ENCODE results near the gene RFNG. TPM values are rescaled to one million over a fixed set of nuclear protein-coding genes. Genes with fewer than 3 reads are reported as not detected.
A peak's percentile ranks its signal among the peaks of the same experiment; 100 is the strongest.

RFNG gene
- total and polyA plus RNA-seq, 2 of the 4 experiments (the other 2 are of a cell fraction): 6.8 to 47.3 TPM

GRCh38 chr17:82029990-82030469 lies 21.6 kb downstream of the RFNG start:
- Histone ChIP-seq H3K18ac (ENCODE audit: low read depth, low read length) (no peak overlapping the region), H3K9ac (ENCODE audit: low read depth, low read length) (no peak overlapping the region), H4K8ac (ENCODE audit: low read depth in 2 of 2, low read length in 2 of 2) (no peak overlapping the region), H2AK5ac (ENCODE audit: low read depth, low read length) (no peak overlapping the region), H3K9me1 (ENCODE audit: insufficient read depth, low read length) (no peaks in the 10 kb centered on the region), H3K4me1 (ENCODE audit: control insufficient read depth, insufficient read depth, low read length) (peaks cover 4% of the 10 kb centered on the region; the same call in 1 of the 2 replicates), H3K4ac (ENCODE audit: low read depth, low read length) (no peak overlapping the region), H2BK120ac (ENCODE audit: low read depth, low read length) (no peak overlapping the region), H3K9me3 (ENCODE audit: control insufficient read depth, insufficient read depth, low read length) (no peaks in the 10 kb centered on the region), H3K27me3 (ENCODE audit: control insufficient read depth, insufficient read depth, low read length) (no peaks in the 10 kb centered on the region), H2BK15ac (ENCODE audit: low read depth, low read length) (no peak overlapping the region), H4K20me1 (ENCODE audit: insufficient read depth, low read length) (no peaks in the 10 kb centered on the region; the same call in 1 of the 2 replicates), H3K14ac (replicated peaks; ENCODE audit: low read depth, low read length) (no peak overlapping the region), H2BK20ac (ENCODE audit: low read depth, low read length) (no peak overlapping the region), H3K56ac (ENCODE audit: extremely low read depth, insufficient read depth, low read length) (no peak overlapping the region), H4K5ac (ENCODE audit: low read depth, low read length) (no peak overlapping the region), H2AK9ac (replicated peaks; ENCODE audit: low read depth, low read length, poor library complexity) (no peak overlapping the region), H2AFZ (replicated peaks; ENCODE audit: low read length, poor library complexity) (peak overlapping the region; percentile 94), H2BK5ac (ENCODE audit: low read depth, low read length, poor library complexity, severe bottlenecking) (no peak overlapping the region), H3K79me1 (ENCODE audit: low read depth in 1 of 2, low read length in 2 of 2) (no peaks in the 10 kb centered on the region), H3K4me2 (ENCODE audit: low read depth, low read length) (no peak overlapping the region), H4K91ac (ENCODE audit: insufficient read depth, low read depth, low read length) (no peak overlapping the region), H3K23ac (ENCODE audit: low read depth, low read length) (no peak overlapping the region), H3K4me3 (ENCODE audit: insufficient read depth, low read depth, low read length) (no peak overlapping the region), H3K36me3 (ENCODE audit: control insufficient read depth, insufficient read depth, low read length) (peaks cover 2% of the 10 kb centered on the region), H3K27ac (ENCODE audit: insufficient read depth, low read length) (no peak overlapping the region)
- ATAC-seq (ENCODE audit: low read depth) (no peak), DNase-seq (no peak)
- dilution Hi-C loops (cut with HindIII; ENCODE audit: low sequenced_read_pairs, unreplicated experiment): no loop called here
- intact Hi-C loops (cut with micrococcal nuclease): loop anchor here (1.0 to 10.0 kb wide), 2 partner anchors 124 to 295 kb away; no protein-coding TSS in a partner anchor
- POLR2A ChIA-PET (ENCODE audit: unreplicated experiment): no interaction called here
- WGBS, 2 experiments (ENCODE audit: extremely low coverage in 2 of 2, insufficient read length in 1 of 2): 74% methylated on average over 19 of the region's 31 CpGs; no CpG with 5 or more reads in 1 of the 2 experiments
- no TSS peak for BruUV-seq (replicated peaks)
- in situ Hi-C loops (cut with MboI; ENCODE audit: low sequenced_read_pairs): loop anchor here (5.0 kb wide), 1 partner anchor 127 kb away; no protein-coding TSS in a partner anchor
- TF ChIP-seq RFX5 (IDR thresholded peaks at IDR 0.05; ENCODE audit: low read depth, low read length): no peak
- no peak for TF ChIP-seq FOS (IDR thresholded peaks at IDR 0.05; ENCODE audit: low read depth, low read length)
- no peak for TF ChIP-seq RCOR1 (IDR thresholded peaks at IDR 0.05; ENCODE audit: insufficient replicate concordance, low read length)
- no peak for TF ChIP-seq CEBPB (IDR thresholded peaks at IDR 0.05; ENCODE audit: low read depth, low read length)
- TF ChIP-seq USF2 (IDR thresholded peaks at IDR 0.05; ENCODE audit: low read depth, low read length): no peak
- TF ChIP-seq, protein P1, sequence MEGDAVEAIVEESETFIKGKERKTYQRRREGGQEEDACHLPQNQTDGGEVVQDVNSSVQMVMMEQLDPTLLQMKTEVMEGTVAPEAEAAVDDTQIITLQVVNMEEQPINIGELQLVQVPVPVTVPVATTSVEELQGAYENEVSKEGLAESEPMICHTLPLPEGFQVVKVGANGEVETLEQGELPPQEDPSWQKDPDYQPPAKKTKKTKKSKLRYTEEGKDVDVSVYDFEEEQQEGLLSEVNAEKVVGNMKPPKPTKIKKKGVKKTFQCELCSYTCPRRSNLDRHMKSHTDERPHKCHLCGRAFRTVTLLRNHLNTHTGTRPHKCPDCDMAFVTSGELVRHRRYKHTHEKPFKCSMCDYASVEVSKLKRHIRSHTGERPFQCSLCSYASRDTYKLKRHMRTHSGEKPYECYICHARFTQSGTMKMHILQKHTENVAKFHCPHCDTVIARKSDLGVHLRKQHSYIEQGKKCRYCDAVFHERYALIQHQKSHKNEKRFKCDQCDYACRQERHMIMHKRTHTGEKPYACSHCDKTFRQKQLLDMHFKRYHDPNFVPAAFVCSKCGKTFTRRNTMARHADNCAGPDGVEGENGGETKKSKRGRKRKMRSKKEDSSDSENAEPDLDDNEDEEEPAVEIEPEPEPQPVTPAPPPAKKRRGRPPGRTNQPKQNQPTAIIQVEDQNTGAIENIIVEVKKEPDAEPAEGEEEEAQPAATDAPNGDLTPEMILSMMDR (conservative IDR thresholded peaks at IDR 0.05; ENCODE audit: low read depth, low read length): no peak
- no peak for TF ChIP-seq NFE2L2 (IDR thresholded peaks at IDR 0.05; ENCODE audit: low read depth, low read length)
- no peak for TF ChIP-seq SMC3 (IDR thresholded peaks at IDR 0.05; ENCODE audit: low read depth, low read length)
- TF ChIP-seq RAD21 (IDR thresholded peaks at IDR 0.05; ENCODE audit: low read length): no peak
- TF ChIP-seq POLR2A (IDR thresholded peaks at IDR 0.05; ENCODE audit: low read depth, low read length): no peak
- TF ChIP-seq MAZ (IDR thresholded peaks at IDR 0.05; ENCODE audit: borderline replicate concordance, low read depth, low read length): no peak
- no peak for TF ChIP-seq CHD1 (IDR thresholded peaks at IDR 0.05; ENCODE audit: low read depth, low read length)
- CTCF ChIA-PET: interaction anchor here (0.5 to 1.3 kb wide), 3 partner anchors 69 to 176 kb away, joined by 3 to 4 read pairs (median 3); no protein-coding TSS in a partner anchor
